Sciatic nerve (tissue), 2 donors: ENCODE data around the gene SLC2A10. TPM values are rescaled to one million over a fixed set of nuclear protein-coding genes. Genes with fewer than 3 reads are reported as not detected.
A peak's percentile ranks its signal among the peaks of the same experiment; 100 is the strongest.

Experiments
- ATAC-seq: fragments of 200-7000 bp; cut with Tn5 transposase; one replicate; pipeline ENCODE4 v1.9.1; 2020; ENCODE audit warnings: mild to moderate bottlenecking, moderate library complexity
- DNase-seq: peaks from one replicate; pipeline ENCODE4 v3.0.0-alpha.2; 2020; ENCODE audit warnings: low spot score
- intact Hi-C: fragments of 100-400 bp; cut with DNase I; formaldehyde crosslinking; loops from one replicate; pipeline ENCODE4 v1.14.2; 2022
- total RNA-seq: library from RNA; stranded (reverse); fragmentation: NEBNext Ultra II Directional; extraction: Animal tissue kit (Norgen Biotek cat#: 25700); gene quantifications from one replicate; pipeline ENCODE4 v1.2.1, GENCODE V29; 2021
- donor health status: DM: no; HTN: no; CAD: no.
- donor health status: DM: no; HTN: no; CAD: no.

SLC2A10 gene
- total RNA-seq, 1 donor from 2014 or later = 14.7 TPM

GRCh38 chr20:46681032-46681854 is 28.2 kb upstream of the SLC2A10 start:
- no peak for ATAC-seq
- intact Hi-C loops = loop anchor here (10.0 kb wide), 1 partner anchor 136 kb away; no protein-coding TSS in a partner anchor
- DNase-seq = peak; percentile 80

- intact Hi-C loops = loop anchor here (10.0 kb wide), 1 partner anchor 137 kb away; no protein-coding TSS in a partner anchor
- ATAC-seq (no peak), DNase-seq (no peak)
Observed at GRCh38 chr20:46682063-46682821, 27.2 kb upstream of the SLC2A10 start.

- ATAC-seq (no peak), DNase-seq (no peak)
- intact Hi-C loops = loop anchor here (10.0 kb wide), 1 partner anchor 138 kb away; no protein-coding TSS in a partner anchor
Observed at GRCh38 chr20:46683011-46683667, 26.3 kb upstream of the SLC2A10 start.

GRCh38 chr20:46683668-46683938 is 25.8 kb upstream of the SLC2A10 start:
- DNase-seq (no peak), ATAC-seq (peak; percentile 25)
- intact Hi-C loops = loop anchor here (10.0 kb wide), 1 partner anchor 139 kb away; no protein-coding TSS in a partner anchor

- intact Hi-C loops = loop anchor here (10.0 kb wide), 1 partner anchor 139 kb away; no protein-coding TSS in a partner anchor
- peak; percentile 80 for ATAC-seq
- peak; percentile 71 for DNase-seq
Observed at GRCh38 chr20:46683939-46684750, 25.3 kb upstream of the SLC2A10 start.

GRCh38 chr20:46688151-46689081 is 21.0 kb upstream of the SLC2A10 start:
- intact Hi-C loops = loop anchor here (10.0 kb wide), 1 partner anchor 144 kb away; no protein-coding TSS in a partner anchor
- DNase-seq (no peak), ATAC-seq (no peak)

- intact Hi-C loops = loop anchor here (10.0 kb wide), 1 partner anchor 144 kb away; no protein-coding TSS in a partner anchor
- ATAC-seq (peak; percentile 99), DNase-seq (peak; percentile 100)
Observed at GRCh38 chr20:46689082-46689753, 20.2 kb upstream of the SLC2A10 start, which contains the start of gene TP53RK. TP53RK (minus strand) TSS chr20:46689444; CDS start chr20:46689414, 30 bp downstream.

GRCh38 chr20:46689754-46690085 is 19.7 kb upstream of the SLC2A10 start:
- no peak for ATAC-seq
- intact Hi-C loops = loop anchor here (10.0 kb wide), 1 partner anchor 145 kb away; no protein-coding TSS in a partner anchor
- DNase-seq = no peak

- no peak for ATAC-seq
- intact Hi-C loops = no loop called here
- DNase-seq = no peak
Observed at GRCh38 chr20:46690219-46691106, 19.0 kb upstream of the SLC2A10 start.

- DNase-seq (no peak), ATAC-seq (no peak)
- intact Hi-C loops = no loop called here
Observed at GRCh38 chr20:46691196-46691595, 18.3 kb upstream of the SLC2A10 start.

GRCh38 chr20:46694484-46694883 is 15.0 kb upstream of the SLC2A10 start:
- DNase-seq (no peak), ATAC-seq (peak; percentile 21)
- intact Hi-C loops = loop anchor here (2.0 kb wide), 1 partner anchor 32 kb away; no protein-coding TSS in a partner anchor

- no peak for DNase-seq
- intact Hi-C loops = loop anchor here (2.0 kb wide), 1 partner anchor 31 kb away; no protein-coding TSS in a partner anchor
- ATAC-seq = no peak
Observed at GRCh38 chr20:46695892-46696291, 13.6 kb upstream of the SLC2A10 start.

- ATAC-seq (no peak), DNase-seq (no peak)
- intact Hi-C loops = no loop called here
Observed at GRCh38 chr20:46696791-46697279, 12.6 kb upstream of the SLC2A10 start.

- DNase-seq (no peak), ATAC-seq (no peak)
- intact Hi-C loops = no loop called here
Observed at GRCh38 chr20:46698788-46699187, 10.7 kb upstream of the SLC2A10 start.

- DNase-seq (no peak), ATAC-seq (no peak)
- intact Hi-C loops = no loop called here
Observed at GRCh38 chr20:46699651-46700359, 9.6 kb upstream of the SLC2A10 start.
